ENCODE results near the gene CANT1.

Gene CANT1

DNA sequence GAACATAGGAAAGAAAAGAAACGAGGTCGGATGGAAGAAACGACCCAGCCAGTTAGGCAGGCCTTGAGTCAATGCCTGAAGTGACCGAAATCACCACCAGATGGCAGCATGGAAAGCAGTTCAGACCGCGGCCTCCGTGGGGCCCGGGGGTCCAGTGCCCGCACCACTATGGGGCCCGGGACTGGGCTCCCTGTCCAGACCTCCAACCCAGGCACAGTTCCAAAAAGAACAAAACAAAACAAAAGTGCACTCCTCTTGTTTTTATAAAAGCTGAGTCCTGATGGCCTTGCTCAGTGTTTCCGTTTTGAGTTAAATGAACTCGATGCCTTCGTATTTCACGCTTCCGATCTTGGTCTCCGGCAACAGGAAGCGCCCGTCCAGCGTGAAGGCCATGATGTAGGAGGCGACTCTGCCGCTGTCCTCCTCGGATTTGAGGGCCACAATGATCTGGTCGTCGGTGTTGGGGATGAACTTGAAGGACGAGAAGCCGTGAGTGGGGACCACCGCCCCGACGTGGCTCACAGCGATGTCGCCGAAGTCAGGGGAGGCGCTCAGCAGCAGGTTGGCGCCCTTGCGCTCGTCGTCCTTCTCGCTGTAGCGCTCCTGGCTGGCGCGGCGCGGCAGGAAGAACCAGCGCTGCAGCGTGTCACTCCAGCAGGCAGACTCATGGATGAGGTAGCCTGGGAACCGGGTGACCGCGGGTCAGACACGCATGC lies 16.2 kb downstream of the CANT1 start:
- Histone ChIP-seq H3K14ac (ENCODE audit: low read length) (no peak overlapping the region), H3K23ac (ENCODE audit: low read length) (no peak overlapping the region), H3K9me3 (ENCODE audit: insufficient read depth, low read depth, low read length) (peaks cover 7% of the 10 kb centered on the region), H3K4me1 (ENCODE audit: control insufficient read depth in 1 of 2, insufficient read depth in 2 of 2, low read length in 2 of 2) (no peaks in the 10 kb centered on the region), H3K4ac (ENCODE audit: low read depth, low read length) (no peak overlapping the region), H2AFZ (ENCODE audit: insufficient read depth, low read length, poor library complexity) (no peak overlapping the region), H3K4me3 (ENCODE audit: low read depth, low read length) (no peak overlapping the region), H3K27me3 (ENCODE audit: insufficient read depth, low read length) (no peaks in the 10 kb centered on the region), H2AK5ac (ENCODE audit: low read length) (no peak overlapping the region), H4K8ac (ENCODE audit: low read depth, low read length) (no peak overlapping the region), H3K27ac (ENCODE audit: low read depth, low read length) (no peak overlapping the region), H2BK120ac (ENCODE audit: insufficient read depth, low read length, poor library complexity) (no peak overlapping the region), H3K79me2 (ENCODE audit: control insufficient read depth, insufficient read depth, low read length, poor library complexity) (no peaks in the 10 kb centered on the region), H3K18ac (ENCODE audit: low read length) (no peak overlapping the region), H2BK5ac (ENCODE audit: low read depth, low read length, poor library complexity) (no peak overlapping the region), H3K9ac (ENCODE audit: low read length) (no peak overlapping the region), H2BK12ac (ENCODE audit: low read length) (no peak overlapping the region), H4K91ac (ENCODE audit: low read depth, low read length) (no peak overlapping the region), H3K79me1 (ENCODE audit: low read length) (no peaks in the 10 kb centered on the region), H3K36me3 (ENCODE audit: control insufficient read depth in 1 of 2, insufficient read depth in 2 of 2, low read length in 2 of 2) (peaks cover 77% of the 10 kb centered on the region in 2 experiments), H4K12ac (ENCODE audit: low read depth, low read length) (no peak overlapping the region), H3K4me2 (ENCODE audit: low read length) (no peak overlapping the region)
- peak; percentile 49 to 75 for DNase-seq
- WGBS (ENCODE audit: extremely low coverage, insufficient coverage, insufficient read length) = no CpG with 5 or more reads among the region's 49 CpGs

DNA sequence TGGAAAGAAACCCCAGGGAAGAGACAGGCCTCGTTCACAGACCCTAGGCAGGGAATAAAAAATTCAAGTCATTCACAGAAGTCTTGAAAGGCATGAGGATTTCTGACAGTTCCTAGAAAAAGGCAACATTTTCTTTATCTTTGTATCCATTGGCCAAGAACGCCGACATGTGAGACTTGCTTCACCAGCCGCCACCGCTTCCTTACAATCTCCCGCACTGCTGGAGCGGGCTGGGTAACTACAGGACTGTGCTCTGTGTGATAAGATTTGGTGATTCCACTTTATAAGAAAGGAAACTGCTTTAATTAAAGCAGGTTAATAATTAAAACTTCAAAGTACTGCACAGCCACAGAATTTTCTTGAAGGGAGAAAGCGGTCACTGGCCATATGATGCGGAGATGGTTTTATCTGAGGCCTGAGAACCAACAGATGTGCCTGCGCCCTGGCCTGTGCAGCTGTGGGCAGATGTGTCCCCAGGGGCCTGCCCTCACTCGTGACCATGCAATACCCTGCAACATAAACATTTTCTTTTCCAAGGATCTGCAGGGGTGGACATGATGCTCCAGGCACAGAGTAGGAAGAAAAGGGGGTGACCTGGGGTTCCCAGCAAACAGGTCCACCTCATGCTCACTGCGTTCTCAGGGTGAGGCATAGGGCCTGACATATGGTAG lies 16.9 kb downstream of the CANT1 start:
- H3K27me3 ChIP-seq (ENCODE audit: insufficient read depth, low read length) = no peaks in the 10 kb centered on the region
- H2BK12ac ChIP-seq (ENCODE audit: low read length) = no peak overlapping the region
- WGBS (ENCODE audit: extremely low coverage, insufficient coverage, insufficient read length) = no CpG with 5 or more reads among the region's 12 CpGs
- H4K8ac ChIP-seq (ENCODE audit: low read depth, low read length) = no peak overlapping the region
- H2AK5ac ChIP-seq (ENCODE audit: low read length) = no peak overlapping the region
- peaks cover 3% of the 10 kb centered on the region for H3K79me1 ChIP-seq (ENCODE audit: low read length)
- H3K14ac ChIP-seq (ENCODE audit: low read length) = no peak overlapping the region
- H3K9ac ChIP-seq (ENCODE audit: low read length) = no peak overlapping the region
- no peak overlapping the region for H3K4me3 ChIP-seq (ENCODE audit: low read depth, low read length)
- peaks cover 5 to 6% of the 10 kb centered on the region in 2 experiments for H3K4me1 ChIP-seq (ENCODE audit: control insufficient read depth in 1 of 2, insufficient read depth in 2 of 2, low read length in 2 of 2)
- no peak overlapping the region for H3K4me2 ChIP-seq (ENCODE audit: low read length)
- no peak overlapping the region for H3K18ac ChIP-seq (ENCODE audit: low read length)
- H2AFZ ChIP-seq (ENCODE audit: insufficient read depth, low read length, poor library complexity) = no peak overlapping the region
- H3K9me3 ChIP-seq (ENCODE audit: insufficient read depth, low read depth, low read length) = peaks cover 7% of the 10 kb centered on the region
- H4K12ac ChIP-seq (ENCODE audit: low read depth, low read length) = no peak overlapping the region
- no peak overlapping the region for H4K91ac ChIP-seq (ENCODE audit: low read depth, low read length)
- H3K36me3 ChIP-seq (ENCODE audit: control insufficient read depth in 1 of 2, insufficient read depth in 2 of 2, low read length in 2 of 2) = peaks cover 70 to 71% of the 10 kb centered on the region in 2 experiments
- no peak for DNase-seq
- no peak overlapping the region for H3K4ac ChIP-seq (ENCODE audit: low read depth, low read length)
- H2BK5ac ChIP-seq (ENCODE audit: low read depth, low read length, poor library complexity) = no peak overlapping the region
- H2BK120ac ChIP-seq (ENCODE audit: insufficient read depth, low read length, poor library complexity) = no peak overlapping the region
- no peak overlapping the region for H3K27ac ChIP-seq (ENCODE audit: low read depth, low read length)
- H3K79me2 ChIP-seq (ENCODE audit: control insufficient read depth, insufficient read depth, low read length, poor library complexity) = no peaks in the 10 kb centered on the region
- no peak overlapping the region for H3K23ac ChIP-seq (ENCODE audit: low read length)

DNA sequence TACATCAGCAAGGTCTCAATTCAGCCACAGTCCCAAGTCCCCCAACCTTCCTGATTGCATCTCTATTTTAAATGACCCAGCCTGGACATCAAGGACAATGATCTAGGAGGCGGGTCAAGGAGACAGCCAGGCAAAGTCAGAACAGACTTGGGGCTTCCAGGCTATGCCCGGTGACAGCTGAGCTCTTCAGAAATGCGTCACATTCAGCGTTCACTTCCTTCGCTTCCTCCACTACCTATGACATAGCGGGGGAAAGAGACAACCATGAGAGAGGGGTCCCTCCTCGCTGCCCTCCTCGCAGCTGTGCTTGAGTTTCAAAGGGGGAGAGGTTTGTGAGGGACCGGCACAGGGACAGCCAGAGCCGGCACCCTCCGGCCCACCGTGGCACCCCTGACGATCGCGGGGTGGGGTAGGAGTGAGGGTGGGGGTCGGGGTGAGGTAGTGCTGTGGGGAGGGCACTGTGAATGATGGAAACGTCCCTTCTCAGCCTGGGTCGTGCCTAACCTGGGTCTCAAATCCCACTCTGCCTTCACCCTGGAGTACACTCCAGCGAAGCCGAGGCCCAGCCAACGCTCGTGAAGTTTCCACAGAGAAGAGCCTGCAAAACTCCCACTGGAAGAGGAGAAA lies 17.5 kb downstream of the CANT1 start:
- no peak overlapping the region for H3K4me2 ChIP-seq (ENCODE audit: low read length)
- peaks cover 64 to 65% of the 10 kb centered on the region in 2 experiments for H3K36me3 ChIP-seq (ENCODE audit: control insufficient read depth in 1 of 2, insufficient read depth in 2 of 2, low read length in 2 of 2)
- no peak overlapping the region for H2BK12ac ChIP-seq (ENCODE audit: low read length)
- no peak overlapping the region for H3K4ac ChIP-seq (ENCODE audit: low read depth, low read length)
- no peak overlapping the region for H3K23ac ChIP-seq (ENCODE audit: low read length)
- H3K27me3 ChIP-seq (ENCODE audit: insufficient read depth, low read length) = no peaks in the 10 kb centered on the region
- H3K9ac ChIP-seq (ENCODE audit: low read length) = no peak overlapping the region
- H3K79me2 ChIP-seq (ENCODE audit: control insufficient read depth, insufficient read depth, low read length, poor library complexity) = no peaks in the 10 kb centered on the region
- H4K91ac ChIP-seq (ENCODE audit: low read depth, low read length) = no peak overlapping the region
- H2AFZ ChIP-seq (ENCODE audit: insufficient read depth, low read length, poor library complexity) = no peak overlapping the region
- H4K12ac ChIP-seq (ENCODE audit: low read depth, low read length) = no peak overlapping the region
- no peak overlapping the region for H3K14ac ChIP-seq (ENCODE audit: low read length)
- H3K9me3 ChIP-seq (ENCODE audit: insufficient read depth, low read depth, low read length) = peaks cover 7% of the 10 kb centered on the region
- WGBS (ENCODE audit: extremely low coverage, insufficient coverage, insufficient read length) = no CpG with 5 or more reads among the region's 22 CpGs
- no peak overlapping the region for H4K8ac ChIP-seq (ENCODE audit: low read depth, low read length)
- H3K79me1 ChIP-seq (ENCODE audit: low read length) = peaks cover 4% of the 10 kb centered on the region
- no peak overlapping the region for H3K18ac ChIP-seq (ENCODE audit: low read length)
- H3K4me1 ChIP-seq (ENCODE audit: control insufficient read depth in 1 of 2, insufficient read depth in 2 of 2, low read length in 2 of 2) = peaks cover 9 to 10% of the 10 kb centered on the region in 2 experiments
- DNase-seq = no peak
- H2BK120ac ChIP-seq (ENCODE audit: insufficient read depth, low read length, poor library complexity) = no peak overlapping the region
- no peak overlapping the region for H2BK5ac ChIP-seq (ENCODE audit: low read depth, low read length, poor library complexity)
- H3K4me3 ChIP-seq (ENCODE audit: low read depth, low read length) = no peak overlapping the region
- no peak overlapping the region for H3K27ac ChIP-seq (ENCODE audit: low read depth, low read length)
- no peak overlapping the region for H2AK5ac ChIP-seq (ENCODE audit: low read length)

DNA sequence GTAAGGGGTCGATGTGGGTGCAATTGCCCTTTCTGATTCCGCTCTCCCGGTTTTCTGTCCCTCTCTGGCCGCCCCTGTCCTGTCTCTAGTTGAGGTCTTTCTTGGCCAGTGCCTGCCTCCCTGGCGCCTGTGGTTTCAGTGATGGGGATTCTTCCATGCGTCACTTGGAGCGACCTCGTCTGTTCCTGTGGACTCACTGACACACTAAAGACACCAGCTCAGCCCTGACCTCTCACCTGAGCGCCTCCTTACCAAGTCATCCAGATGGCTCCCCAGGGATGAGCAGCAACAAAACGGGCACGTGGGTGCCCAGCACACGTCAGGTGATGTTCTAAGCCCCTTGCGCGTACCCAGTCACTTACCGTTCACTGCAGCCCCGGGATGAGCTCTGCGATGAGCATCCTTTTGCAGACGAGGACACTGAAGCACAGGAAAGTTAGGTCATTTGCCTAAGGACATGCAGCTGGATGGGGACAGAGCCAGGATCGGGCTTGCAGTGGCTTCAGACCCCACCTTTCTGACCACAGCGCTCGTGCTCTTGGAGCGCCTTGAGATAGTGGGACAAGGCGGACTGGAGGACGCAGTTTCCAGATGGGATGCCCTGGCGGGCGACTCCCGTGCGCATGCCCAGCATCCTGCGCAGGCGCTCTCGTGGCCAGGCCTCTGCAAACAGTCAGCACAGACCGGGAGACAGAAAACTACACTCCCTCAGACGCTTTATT lies 18.4 kb downstream of the CANT1 start:
- Histone ChIP-seq H3K14ac (ENCODE audit: low read length) (no peak overlapping the region), H3K9ac (ENCODE audit: low read length) (no peak overlapping the region), H3K23ac (ENCODE audit: low read length) (no peak overlapping the region), H4K8ac (ENCODE audit: low read depth, low read length) (no peak overlapping the region), H3K79me2 (ENCODE audit: control insufficient read depth, insufficient read depth, low read length, poor library complexity) (peaks cover 2% of the 10 kb centered on the region), H3K27ac (ENCODE audit: low read depth, low read length) (no peak overlapping the region), H3K27me3 (ENCODE audit: insufficient read depth, low read length) (no peaks in the 10 kb centered on the region), H4K91ac (ENCODE audit: low read depth, low read length) (no peak overlapping the region), H4K12ac (ENCODE audit: low read depth, low read length) (no peak overlapping the region), H3K18ac (ENCODE audit: low read length) (no peak overlapping the region), H2AK5ac (ENCODE audit: low read length) (no peak overlapping the region), H2BK12ac (ENCODE audit: low read length) (no peak overlapping the region), H2AFZ (ENCODE audit: insufficient read depth, low read length, poor library complexity) (no peak overlapping the region), H3K4me3 (ENCODE audit: low read depth, low read length) (no peak overlapping the region), H3K4me2 (ENCODE audit: low read length) (no peak overlapping the region), H2BK120ac (ENCODE audit: insufficient read depth, low read length, poor library complexity) (no peak overlapping the region), H3K36me3 (ENCODE audit: control insufficient read depth in 1 of 2, insufficient read depth in 2 of 2, low read length in 2 of 2) (peaks cover 55 to 57% of the 10 kb centered on the region in 2 experiments), H3K4me1 (ENCODE audit: control insufficient read depth in 1 of 2, insufficient read depth in 2 of 2, low read length in 2 of 2) (peaks cover 13 to 17% of the 10 kb centered on the region in 2 experiments), H3K4ac (ENCODE audit: low read depth, low read length) (no peak overlapping the region), H3K79me1 (ENCODE audit: low read length) (peaks cover 8% of the 10 kb centered on the region), H3K9me3 (ENCODE audit: insufficient read depth, low read depth, low read length) (peaks cover 7% of the 10 kb centered on the region), H2BK5ac (ENCODE audit: low read depth, low read length, poor library complexity) (no peak overlapping the region)
- no peak for DNase-seq
- no CpG with 5 or more reads among the region's 33 CpGs for WGBS (ENCODE audit: extremely low coverage, insufficient coverage, insufficient read length)
